Stimulated activated effector memory CD8-positive, alpha-beta T cell treated with anti-CD3 and anti-CD28 coated beads, Interleukin-12 subunit alpha, Interleukin-12 subunit beta, amount 100 ng/mL, for 72 hours (primary cell): ENCODE measurements around the gene ADAMTS2.

Experiments used
- ATAC-seq: fragments of 150-1000 bp; cut with Tn5 transposase; 2 replicates; pipeline ENCODE4 v1.10.0; 2021
- DNase-seq, 2 donors: peaks; one replicate each; pipeline ENCODE4 v3.0.0; 2021 to 2022; ENCODE audit warnings: low spot score in 2 of 2
- H3K27ac Mint-ChIP-seq: one replicate; pipeline ENCODE4 v1.8.0; 2022; ENCODE audit warnings: mild to moderate bottlenecking, mixed read lengths
- H3K36me3 Mint-ChIP-seq: one replicate; pipeline ENCODE4 v1.8.0; 2022; ENCODE audit warnings: mild to moderate bottlenecking, mixed read lengths
- H3K4me1 Mint-ChIP-seq: one replicate; pipeline ENCODE4 v1.8.0; 2022; ENCODE audit warnings: mixed read lengths
- H3K4me3 Mint-ChIP-seq: one replicate; pipeline ENCODE4 v1.8.0; 2022; ENCODE audit warnings: mild to moderate bottlenecking, mixed read lengths
- H3K9me3 Mint-ChIP-seq: one replicate; pipeline ENCODE4 v1.8.0; 2022; ENCODE audit warnings: mixed read lengths

The ADAMTS2 gene

DNA sequence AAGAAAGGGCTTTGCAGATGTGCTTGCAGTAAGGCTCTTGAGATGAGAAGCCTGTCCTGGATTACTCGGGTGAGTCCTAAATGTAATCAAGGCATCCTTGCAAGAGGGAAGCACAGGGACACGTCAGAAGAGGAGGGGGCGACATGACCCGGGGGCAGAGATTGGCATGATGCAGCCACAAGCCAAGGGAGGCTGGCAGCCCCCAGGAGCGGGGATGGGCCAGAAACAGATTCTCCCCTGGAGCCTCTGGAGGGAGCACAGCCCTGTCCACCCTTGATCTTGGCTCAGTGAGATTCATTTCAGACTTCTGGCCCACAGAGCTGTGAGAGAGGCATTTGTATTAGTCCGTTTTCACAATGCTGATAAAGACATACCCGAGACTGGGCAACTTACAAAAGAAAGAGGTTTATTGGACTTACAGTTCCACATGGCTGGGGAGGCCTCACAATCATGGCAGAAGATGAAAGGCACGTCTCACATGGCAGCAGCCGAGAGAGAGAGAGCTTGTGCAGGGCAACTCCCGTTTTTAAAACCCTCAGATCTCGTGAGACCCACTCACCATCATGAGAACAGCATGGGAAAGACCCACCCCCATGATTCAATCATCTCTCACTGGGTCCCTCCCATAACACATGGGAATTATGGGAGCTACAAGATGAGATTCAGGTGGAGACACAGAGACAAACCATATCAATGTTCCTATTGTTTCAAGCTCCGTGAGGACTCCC, 76.1 kb downstream of the ADAMTS2 start:
- Mint-ChIP-seq H3K4me1 (no peaks in the 10 kb centered on the region), H3K9me3 (no peaks in the 10 kb centered on the region), H3K36me3 (no peaks in the 10 kb centered on the region), H3K4me3 (no peak overlapping the region), H3K27ac (no peak overlapping the region)
- ATAC-seq: no peak
- DNase-seq: no peak

GRCh38 chr5:179268399-179268952, 76.8 kb downstream of the ADAMTS2 start:
- Mint-ChIP-seq H3K36me3 (no peaks in the 10 kb centered on the region), H3K27ac (no peak overlapping the region), H3K4me3 (no peak overlapping the region), H3K9me3 (no peaks in the 10 kb centered on the region), H3K4me1 (no peaks in the 10 kb centered on the region)
- DNase-seq (no peak), ATAC-seq (no peak)

DNA sequence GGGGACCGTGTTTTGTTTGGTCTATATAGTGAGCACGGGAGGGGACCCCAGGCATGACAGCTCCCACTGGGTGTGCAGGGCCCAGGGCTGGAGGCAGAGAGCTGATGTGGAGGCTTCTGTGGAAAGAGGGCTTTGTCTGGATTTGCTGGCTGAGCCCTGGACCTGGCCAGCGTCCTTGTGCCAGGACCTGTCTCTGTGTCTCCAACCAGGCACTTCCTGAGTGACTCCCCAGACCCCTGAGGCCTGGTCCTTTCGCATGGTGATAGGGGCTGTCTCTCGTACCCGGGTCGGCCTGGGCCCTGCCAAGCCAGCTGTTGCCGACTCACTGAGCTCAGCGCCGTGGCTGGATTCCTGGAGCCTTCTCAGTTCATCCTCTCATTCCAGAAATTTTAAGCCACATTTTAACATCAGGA, 77.6 kb downstream of the ADAMTS2 start:
- DNase-seq (no peak), ATAC-seq (no peak)
- Mint-ChIP-seq H3K9me3 (no peaks in the 10 kb centered on the region), H3K4me3 (no peak overlapping the region), H3K36me3 (no peaks in the 10 kb centered on the region), H3K4me1 (no peaks in the 10 kb centered on the region), H3K27ac (no peak overlapping the region)

DNA sequence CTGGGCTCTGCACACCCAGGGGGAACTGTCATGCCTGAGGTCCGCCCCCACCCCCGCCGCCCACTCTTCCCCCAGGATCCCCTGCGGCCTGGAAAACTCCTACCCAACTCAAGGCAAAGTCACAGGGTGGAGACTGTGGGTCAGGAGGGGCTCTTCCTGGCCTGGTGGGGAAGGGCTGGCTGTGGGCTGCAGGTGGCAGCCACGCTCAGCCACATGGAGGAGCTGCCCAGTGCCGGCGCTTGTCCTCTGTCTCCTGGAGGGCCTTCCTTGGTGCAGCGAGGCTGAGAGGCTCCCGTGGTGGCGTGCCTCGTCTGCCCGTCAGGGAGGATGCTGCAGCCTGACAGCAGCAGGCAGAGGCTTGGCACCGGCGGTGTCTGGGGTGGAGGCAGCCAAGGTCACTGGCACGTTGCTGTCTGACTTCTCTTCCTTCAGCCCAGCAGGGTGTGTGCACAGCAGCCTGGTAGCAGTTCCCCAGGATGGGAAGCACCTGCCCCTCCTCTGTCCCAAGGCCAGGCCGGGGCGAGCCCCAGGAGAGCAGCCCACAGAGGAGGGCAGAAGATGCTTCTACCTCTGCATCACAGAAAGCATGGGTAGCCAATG, 78.1 kb downstream of the ADAMTS2 start:
- no peaks in the 10 kb centered on the region for H3K36me3 Mint-ChIP-seq
- no peaks in the 10 kb centered on the region for H3K9me3 Mint-ChIP-seq
- ATAC-seq (no peak), DNase-seq (no peak)
- no peak overlapping the region for H3K4me3 Mint-ChIP-seq
- H3K4me1 Mint-ChIP-seq: no peaks in the 10 kb centered on the region
- H3K27ac Mint-ChIP-seq: no peak overlapping the region

DNA sequence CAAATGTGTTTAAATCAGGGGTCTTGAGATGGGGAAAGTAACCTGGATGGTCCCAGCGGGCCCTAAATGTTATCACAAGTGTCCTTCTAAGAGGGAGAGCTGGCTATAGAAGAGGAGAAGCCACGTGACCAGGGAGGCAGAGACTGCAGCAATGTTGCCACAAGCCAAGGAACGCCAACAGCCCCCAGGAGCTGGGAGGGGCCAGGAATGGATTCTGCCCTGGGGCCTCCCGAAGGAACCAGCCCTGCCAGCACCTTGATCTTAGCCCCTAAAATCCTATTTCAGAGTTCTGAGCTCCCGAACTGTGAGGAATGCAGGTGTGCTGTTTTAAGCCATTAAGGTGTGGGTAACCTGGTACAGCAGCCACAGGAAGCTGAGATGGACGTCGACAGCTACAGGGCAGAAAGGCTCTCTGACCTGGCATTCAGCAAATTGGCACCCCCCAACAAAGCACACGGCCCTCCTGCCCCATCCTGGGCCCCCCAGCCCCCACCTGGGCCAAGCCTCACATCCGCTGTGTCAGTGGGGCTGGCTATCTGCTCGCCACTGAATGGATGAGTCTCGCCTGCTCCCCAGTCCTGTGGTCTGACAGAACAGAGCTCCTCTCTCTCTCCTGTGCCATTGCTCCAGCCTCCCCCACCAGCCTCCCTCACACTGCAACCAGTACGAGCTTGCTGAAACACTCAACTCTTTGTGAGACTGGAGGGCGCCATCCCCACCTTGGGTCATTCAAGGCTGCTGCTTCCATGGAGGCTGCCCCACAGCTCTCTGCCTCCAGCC, 78.8 kb downstream of the ADAMTS2 start:
- ATAC-seq (no peak), DNase-seq (no peak)
- no peak overlapping the region for H3K4me3 Mint-ChIP-seq
- H3K4me1 Mint-ChIP-seq: no peaks in the 10 kb centered on the region
- H3K27ac Mint-ChIP-seq: no peak overlapping the region
- H3K9me3 Mint-ChIP-seq: no peaks in the 10 kb centered on the region
- H3K36me3 Mint-ChIP-seq: no peaks in the 10 kb centered on the region

- Mint-ChIP-seq H3K27ac (no peak overlapping the region), H3K4me3 (no peak overlapping the region), H3K4me1 (no peaks in the 10 kb centered on the region), H3K36me3 (no peaks in the 10 kb centered on the region), H3K9me3 (no peaks in the 10 kb centered on the region)
- no peak for DNase-seq
- ATAC-seq: no peak
Measured at GRCh38 chr5:179265514-179266290, 79.6 kb downstream of the ADAMTS2 start.

DNA sequence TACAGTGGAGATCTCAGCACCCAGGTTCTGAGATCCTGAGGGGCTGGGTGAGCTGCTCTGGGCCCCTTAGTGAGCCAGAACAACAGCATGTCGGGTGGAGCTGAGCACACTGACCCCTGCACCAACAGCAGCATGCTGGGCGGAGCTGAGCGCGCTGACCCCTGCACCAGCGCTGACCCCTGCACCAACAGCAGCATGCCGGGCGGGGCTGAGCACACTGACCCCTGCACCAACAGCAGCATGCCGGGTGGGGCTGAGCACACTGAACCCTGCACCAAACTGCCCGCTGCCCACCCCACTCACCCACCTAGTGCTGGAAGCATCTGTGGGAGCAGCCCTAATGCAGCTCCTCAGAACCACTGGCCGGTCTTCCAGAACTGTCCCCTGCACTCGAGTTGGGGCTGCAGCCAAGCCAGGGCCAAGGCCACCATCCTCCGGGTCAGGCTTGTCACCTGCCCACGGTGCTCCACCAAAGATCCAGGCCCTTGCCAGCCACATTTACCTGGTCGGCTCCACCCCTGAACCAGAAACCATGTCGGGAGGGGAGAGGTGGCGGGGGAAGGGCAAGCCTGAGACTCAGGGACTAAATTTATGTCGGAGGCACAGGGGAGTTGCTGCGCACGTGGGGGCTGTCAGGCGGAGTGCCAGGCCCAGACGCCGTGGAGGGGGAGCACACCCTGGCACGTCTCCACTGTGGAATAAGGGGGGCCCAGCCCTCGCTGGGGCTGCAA, 80.3 kb downstream of the ADAMTS2 start:
- no peak overlapping the region for H3K27ac Mint-ChIP-seq
- H3K4me1 Mint-ChIP-seq: no peaks in the 10 kb centered on the region
- no peak overlapping the region for H3K4me3 Mint-ChIP-seq
- no peak for DNase-seq
- no peak for ATAC-seq
- no peaks in the 10 kb centered on the region for H3K36me3 Mint-ChIP-seq
- no peaks in the 10 kb centered on the region for H3K9me3 Mint-ChIP-seq

- Mint-ChIP-seq H3K4me1 (no peaks in the 10 kb centered on the region), H3K9me3 (no peaks in the 10 kb centered on the region), H3K27ac (no peak overlapping the region), H3K36me3 (no peaks in the 10 kb centered on the region), H3K4me3 (no peak overlapping the region)
- DNase-seq: no peak
- ATAC-seq: no peak
Measured at GRCh38 chr5:179264053-179264782, 81.0 kb downstream of the ADAMTS2 start.

- ATAC-seq (no peak), DNase-seq (no peak)
- H3K4me1 Mint-ChIP-seq: no peaks in the 10 kb centered on the region
- H3K27ac Mint-ChIP-seq: no peak overlapping the region
- no peaks in the 10 kb centered on the region for H3K36me3 Mint-ChIP-seq
- H3K4me3 Mint-ChIP-seq: no peak overlapping the region
- no peaks in the 10 kb centered on the region for H3K9me3 Mint-ChIP-seq
Measured at GRCh38 chr5:179263391-179264052, 81.7 kb downstream of the ADAMTS2 start.

DNA sequence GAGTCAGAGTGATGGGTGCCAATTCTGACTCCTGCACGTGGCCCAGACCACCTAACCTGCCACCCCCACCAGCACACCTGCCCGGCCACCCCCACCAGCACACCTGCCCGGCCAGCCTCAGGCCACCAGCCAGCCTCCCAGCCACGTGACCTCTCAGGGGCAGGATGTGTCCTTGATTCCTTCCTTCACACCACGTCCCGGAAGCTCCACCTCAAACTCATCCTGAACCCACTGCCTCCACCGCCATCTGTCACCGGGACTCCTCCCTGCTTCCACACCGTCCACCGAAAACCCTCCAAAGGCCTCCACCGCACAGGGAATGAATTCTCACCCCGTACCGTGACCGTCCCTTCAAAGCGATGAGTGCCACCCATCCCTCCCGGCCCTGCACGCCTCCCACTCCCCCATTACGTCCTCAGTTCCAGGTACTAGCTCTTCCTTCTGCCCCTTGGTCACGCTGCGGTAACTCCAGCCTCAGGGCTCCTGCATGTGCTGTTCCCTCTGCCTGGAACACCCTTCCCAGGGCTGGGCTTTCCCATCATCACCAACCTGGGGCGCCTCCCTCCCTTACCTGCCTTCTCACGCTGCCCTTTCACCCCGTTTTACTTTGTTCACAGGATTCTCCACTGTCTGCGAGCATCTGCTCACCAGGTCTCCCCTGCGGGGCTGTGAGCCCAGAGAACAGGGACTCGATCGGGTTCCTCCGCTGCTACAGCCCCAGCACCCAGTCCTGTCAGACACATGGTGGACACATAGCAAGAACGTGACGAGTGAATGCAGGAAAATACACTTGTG, 82.9 kb downstream of the ADAMTS2 start:
- H3K9me3 Mint-ChIP-seq: no peaks in the 10 kb centered on the region
- no peak overlapping the region for H3K27ac Mint-ChIP-seq
- no peak overlapping the region for H3K4me3 Mint-ChIP-seq
- no peak for DNase-seq
- H3K4me1 Mint-ChIP-seq: no peaks in the 10 kb centered on the region
- no peaks in the 10 kb centered on the region for H3K36me3 Mint-ChIP-seq
- no peak for ATAC-seq

DNA sequence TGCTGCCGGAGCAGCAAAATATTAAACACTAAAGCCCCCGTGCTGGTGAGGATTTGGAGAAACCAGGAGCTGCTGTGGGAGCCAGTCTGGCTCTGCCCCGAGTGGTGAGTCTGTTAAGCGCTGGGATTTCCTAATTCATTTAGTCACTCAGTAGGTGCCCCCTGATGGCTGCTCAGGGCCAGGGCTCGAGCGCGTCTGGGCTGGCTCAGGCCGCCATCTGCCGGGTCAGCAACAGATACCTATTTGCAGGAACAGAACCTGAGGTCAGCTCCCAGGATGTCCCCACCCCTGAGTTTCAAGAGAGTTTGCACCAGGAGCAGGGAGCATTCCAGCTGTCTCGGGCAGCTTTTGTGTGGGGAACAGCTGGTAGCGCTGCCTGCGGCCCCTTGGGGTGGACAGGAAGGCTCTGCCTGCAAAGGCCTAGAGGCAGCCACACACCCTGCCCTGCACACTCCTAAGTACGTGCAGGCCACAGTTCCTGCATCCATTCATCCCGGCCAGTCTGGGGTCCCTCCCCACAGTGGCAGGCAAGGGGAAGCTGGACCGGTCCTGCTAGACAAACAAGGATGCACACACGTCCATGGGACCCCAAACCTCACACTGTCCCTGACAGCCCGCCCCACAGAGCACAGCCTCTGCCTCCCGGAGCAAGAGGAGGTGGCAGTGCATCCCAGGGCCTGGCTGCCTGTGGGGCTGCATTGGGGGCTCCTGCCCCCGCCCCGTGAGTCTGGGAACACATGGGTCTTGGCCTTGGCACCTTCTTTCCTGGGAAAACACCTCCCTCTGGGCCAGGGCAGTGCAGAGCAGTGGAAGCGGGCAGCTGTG, 83.7 kb downstream of the ADAMTS2 start:
- no peaks in the 10 kb centered on the region for H3K4me1 Mint-ChIP-seq
- no peak for ATAC-seq

GRCh38 chr5:179260324-179261070, 84.8 kb downstream of the ADAMTS2 start:
- DNase-seq (no peak), ATAC-seq (no peak)
- Mint-ChIP-seq H3K4me1 (no peaks in the 10 kb centered on the region), H3K4me3 (no peak overlapping the region), H3K9me3 (no peaks in the 10 kb centered on the region), H3K27ac (no peak overlapping the region), H3K36me3 (no peaks in the 10 kb centered on the region)

More for the DNA sequence above, 83.7 kb downstream of the ADAMTS2 start:
- no peak for DNase-seq
- Mint-ChIP-seq H3K36me3 (no peaks in the 10 kb centered on the region), H3K4me3 (no peak overlapping the region), H3K27ac (no peak overlapping the region), H3K9me3 (no peaks in the 10 kb centered on the region)
